Endothelial cell of umbilical vein (primary cell): ENCODE data around the gene CPNE2. TPM values are rescaled to one million over a fixed set of nuclear protein-coding genes. Genes with fewer than 3 reads are reported as not detected.

Experiments used
- BruUV-seq: library from RNA; stranded (reverse); fragments of 400-500 nt; replicated peaks from 2 replicates; lab custom pipeline; 2021; lab: Mats Ljungman, UMichigan
- CTCF ChIA-PET: fragments of 300-600, 350-600 bp; sonication (Branson Sonifier 250); formaldehyde crosslinking; loops from one replicate; lab custom pipeline; 2021; ENCODE audit warnings: antibody characterized with exemption, inconsistent platforms; lab: Charles Lee
- POLR2A ChIA-PET: fragments of 300-600, 350-600 bp; sonication (Branson Sonifier 250); formaldehyde crosslinking; loops from one replicate; lab custom pipeline; 2021; ENCODE audit warnings: antibody characterized with exemption, inconsistent platforms; lab: Charles Lee
- DNase-seq: peaks from one replicate; pipeline ENCODE4 v3.0.0-alpha.2; 2011; ENCODE audit warnings: low read depth, low spot score
- FAIRE-seq: peaks from 2 replicates; lab custom pipeline; 2011; peaks lifted over from hg19 to GRCh38; lab: Jason Lieb, UNC
- H2AFZ ChIP-seq: 2 replicates; pipeline ENCODE4 v1.6.0; 2012; ENCODE audit warnings: low read depth, low read length, control low read depth, inconsistent platforms
- H3K27ac ChIP-seq: 2 replicates; pipeline ENCODE4 v1.5.1; 2011; ENCODE audit warnings: low read depth, mild to moderate bottlenecking, control low read depth, low read length, moderate library complexity; ENCODE audit not compliant: insufficient read depth
- H3K27me3 ChIP-seq, 2 experiments: 2 replicates each; pipeline versions ENCODE4 v1.6.0 to v1.6.1; 2011; ENCODE audit warnings: low read length in 2 of 2, mixed read lengths in 1 of 2; ENCODE audit not compliant: control insufficient read depth in 2 of 2, insufficient read depth in 2 of 2
- H3K36me3 ChIP-seq, 2 experiments: 2 replicates in 1 of 2; 3 replicates in 1 of 2; pipeline ENCODE4 v1.5.1; 2011; ENCODE audit warnings: low read length in 2 of 2, mild to moderate bottlenecking in 1 of 2, moderate library complexity in 1 of 2; ENCODE audit not compliant: control insufficient read depth in 2 of 2, insufficient read depth in 2 of 2; ENCODE audit errors: extremely low read depth in 1 of 2
- H3K4me1 ChIP-seq: 3 replicates; pipeline ENCODE4 v1.5.1; 2011; ENCODE audit warnings: mild to moderate bottlenecking, low read length; ENCODE audit not compliant: control insufficient read depth, insufficient read depth; ENCODE audit errors: extremely low read depth
- H3K4me2 ChIP-seq: 2 replicates; pipeline ENCODE4 v1.6.1; 2011; ENCODE audit warnings: low read length, control low read depth, mixed read lengths; ENCODE audit not compliant: insufficient read depth
- H3K4me3 ChIP-seq, 3 experiments: fragments of 200-600 bp in 1 of 3; sonication (generic), shearing (Covaris generic) in 1 of 3; replicated peaks in 1 of 3; 2 replicates each; pipeline ENCODE4 v1.5.1; 2011 to 2016; ENCODE audit warnings: control low read depth in 3 of 3, low read length in 3 of 3, mild to moderate bottlenecking in 2 of 3, inconsistent platforms in 1 of 3, low read depth in 1 of 3, moderate library complexity in 1 of 3; ENCODE audit not compliant: insufficient read depth in 1 of 3
- H3K79me2 ChIP-seq: 2 replicates; pipeline ENCODE4 v1.6.0; 2012; ENCODE audit warnings: low read length, inconsistent platforms; ENCODE audit not compliant: control insufficient read depth, insufficient read depth
- H3K9ac ChIP-seq: replicated peaks from 2 replicates; pipeline ENCODE3; 2011; ENCODE audit warnings: low read length, control low read depth; ENCODE audit not compliant: insufficient read depth; ENCODE audit errors: extremely low read depth
- H3K9me1 ChIP-seq: replicated peaks from 3 replicates; pipeline ENCODE4 v1.6.0; 2011; ENCODE audit warnings: mild to moderate bottlenecking, low read length; ENCODE audit not compliant: control insufficient read depth, insufficient read depth; ENCODE audit errors: extremely low read depth
- H3K9me3 ChIP-seq: replicated peaks from 2 replicates; pipeline ENCODE4 v1.5.1; 2012; ENCODE audit warnings: low read length, inconsistent platforms; ENCODE audit not compliant: control insufficient read depth, insufficient read depth
- H4K20me1 ChIP-seq: replicated peaks from 2 replicates; pipeline ENCODE3; 2011; ENCODE audit warnings: mild to moderate bottlenecking, low read length; ENCODE audit not compliant: control insufficient read depth, insufficient read depth; ENCODE audit errors: extremely low read depth
- CTCF ChIP-seq, 2 donors: IDR thresholded peaks; 1 replicate in 1 of 2; 2 replicates in 1 of 2; pipeline ENCODE4 v1.5.1; 2011; ENCODE audit warnings: low read length in 2 of 2, mild to moderate bottlenecking in 2 of 2, moderate library complexity in 2 of 2, control low read depth in 1 of 2, inconsistent platforms in 1 of 2, low read depth in 1 of 2; ENCODE audit not compliant: insufficient read depth in 1 of 2; ENCODE audit errors: extremely low read depth in 1 of 2
- EZH2 ChIP-seq: IDR thresholded peaks from 2 replicates; pipeline ENCODE4 v1.6.1; 2012; ENCODE audit warnings: borderline replicate concordance, low read depth, mild to moderate bottlenecking, moderate library complexity, low read length, inconsistent platforms; ENCODE audit not compliant: severe bottlenecking
- FOS ChIP-seq: IDR thresholded peaks from 2 replicates; pipeline ENCODE4 v1.6.1; 2011; ENCODE audit warnings: mild to moderate bottlenecking, low read length, moderate library complexity, borderline replicate concordance; ENCODE audit not compliant: insufficient read depth
- GATA2 ChIP-seq: IDR thresholded peaks from 2 replicates; pipeline ENCODE4 v1.7.0; 2011; ENCODE audit warnings: low read depth, mild to moderate bottlenecking, moderate library complexity, mixed read lengths, low read length; ENCODE audit not compliant: insufficient read length, insufficient read depth
- JUN ChIP-seq: IDR thresholded peaks from 2 replicates; pipeline ENCODE4 v1.6.1; 2011; ENCODE audit warnings: borderline replicate concordance, low read depth; ENCODE audit not compliant: insufficient read length, insufficient read depth
- MYC ChIP-seq: IDR thresholded peaks from one replicate; pipeline ENCODE4 v1.6.1; 2011; ENCODE audit warnings: mild to moderate bottlenecking, low read depth, low read length
- POLR2A ChIP-seq: IDR thresholded peaks from 2 replicates; pipeline ENCODE4 v1.6.1; 2012; ENCODE audit warnings: low read depth, mild to moderate bottlenecking, control low read depth, low read length
- POLR2AphosphoS5 ChIP-seq: IDR thresholded peaks from 2 replicates; pipeline ENCODE4 v1.6.1; 2012; ENCODE audit warnings: low read depth, mild to moderate bottlenecking, control low read depth, low read length, moderate library complexity; ENCODE audit not compliant: insufficient read depth
- dilution Hi-C: fragments of 300-500 bp; cut with MboI; formaldehyde crosslinking; loops from one replicate; pipeline ENCODE4 v1.15.0; 2019; ENCODE audit warnings: low sequenced_read_pairs; ENCODE audit not compliant: extremely low pct_ligation_motif_present
- intact Hi-C: fragments of 100-400 bp; cut with micrococcal nuclease; formaldehyde crosslinking; loops from one replicate; pipeline ENCODE4 v1.10.0; 2022
- polyA plus RNA-seq, 4 experiments: library from polyadenylated mRNA; depleted of rRNA in 3 of 4; stranded (reverse) in 3 of 4; unstranded in 1 of 4; fragments of >200 nt; gene quantifications; 2 replicates each; pipeline versions ENCODE4 v1.2.1 to v1.2.3, GENCODE V29; 2011 to 2012; ENCODE audit warnings: missing spikeins in 1 of 4
- total RNA-seq: library from RNA; stranded (reverse); gene quantifications from 2 replicates; pipeline ENCODE4 v1.2.3, GENCODE V29; 2021
- TF ChIP-seq, protein P1 (sequence below): IDR thresholded peaks from 2 replicates; pipeline ENCODE4 v1.6.1; 2011; ENCODE audit not compliant: insufficient read depth, insufficient read length

CPNE2 gene
- total and polyA plus RNA-seq, 2 donors (not counting 3 experiments of a cell fraction or from before 2014, with no cell fraction given), result 91.9 to 187 TPM

GRCh38 chr16:57138281-57138935 lies 46.0 kb downstream of the CPNE2 start:
- BruUV-seq, result no TSS peak
- H3K4me1 ChIP-seq, result peaks cover 18% of the 10 kb centered on the region
- H3K4me2 ChIP-seq, result no peak overlapping the region
- no peaks in the 10 kb centered on the region for H3K9me3 ChIP-seq
- no peaks in the 10 kb centered on the region for H4K20me1 ChIP-seq
- intact Hi-C loops, result no loop called here
- dilution Hi-C loops, result no loop called here
- no peak overlapping the region for H3K9ac ChIP-seq
- no peak overlapping the region for H3K27ac ChIP-seq
- H2AFZ ChIP-seq, result no peak overlapping the region
- no peaks in the 10 kb centered on the region for H3K36me3 ChIP-seq
- H3K27me3 ChIP-seq, result no peaks in the 10 kb centered on the region
- ChIA-PET POLR2A (no interaction called here), CTCF (interaction anchor here (1.5 to 2.5 kb wide), 2 partner anchors 11 to 46 kb away, joined by 3 to 16 read pairs; partner anchors contain the start of gene CPNE2)
- H3K9me1 ChIP-seq, result no peaks in the 10 kb centered on the region
- H3K79me2 ChIP-seq, result no peaks in the 10 kb centered on the region
- FAIRE-seq (no peak), DNase-seq (no peak)
- H3K4me3 ChIP-seq, result no peak overlapping the region
- no peak for TF ChIP-seq FOS
- no peak for TF ChIP-seq CTCF (IDR thresholded peaks at IDR 0.05; ENCODE audit: extremely low read depth in 1 of 2, insufficient read depth in 1 of 2, low read depth in 1 of 2, low read length in 2 of 2)
- no peak for TF ChIP-seq GATA2
- no peak for TF ChIP-seq EZH2
- no peak for TF ChIP-seq POLR2A
- no peak for TF ChIP-seq JUN
- TF ChIP-seq, protein P1, sequence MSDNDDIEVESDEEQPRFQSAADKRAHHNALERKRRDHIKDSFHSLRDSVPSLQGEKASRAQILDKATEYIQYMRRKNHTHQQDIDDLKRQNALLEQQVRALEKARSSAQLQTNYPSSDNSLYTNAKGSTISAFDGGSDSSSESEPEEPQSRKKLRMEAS, result no peak
- no peak for TF ChIP-seq POLR2AphosphoS5
- no peak for TF ChIP-seq MYC
